ENCODE measurements around the gene XRCC2.

Gene XRCC2

DNA sequence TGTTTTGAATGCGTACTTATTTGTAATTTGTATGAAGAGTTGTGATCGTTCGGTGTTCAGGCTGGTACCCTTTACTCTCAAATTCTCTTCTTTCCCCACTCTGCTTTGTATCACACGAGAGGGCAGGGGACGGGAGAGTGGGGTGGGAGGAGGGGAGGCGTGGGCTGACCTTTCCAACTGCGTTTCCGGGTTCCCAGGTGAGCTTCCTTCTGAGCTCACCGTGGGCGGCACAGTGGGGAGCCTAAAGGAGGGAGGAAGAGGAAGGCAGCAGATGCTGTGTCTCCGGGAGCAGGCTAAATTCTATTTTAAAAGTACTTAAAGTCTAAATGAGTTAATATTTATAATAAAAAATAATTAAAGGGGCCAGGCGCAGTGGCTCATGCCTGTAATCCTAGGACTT, 7.4 kb upstream of the XRCC2 start:
- TF ChIP-seq NFIC (IDR thresholded peaks at IDR 0.05): no peak
- TF ChIP-seq EGR1 (IDR thresholded peaks at IDR 0.05): peak; percentile 67

DNA sequence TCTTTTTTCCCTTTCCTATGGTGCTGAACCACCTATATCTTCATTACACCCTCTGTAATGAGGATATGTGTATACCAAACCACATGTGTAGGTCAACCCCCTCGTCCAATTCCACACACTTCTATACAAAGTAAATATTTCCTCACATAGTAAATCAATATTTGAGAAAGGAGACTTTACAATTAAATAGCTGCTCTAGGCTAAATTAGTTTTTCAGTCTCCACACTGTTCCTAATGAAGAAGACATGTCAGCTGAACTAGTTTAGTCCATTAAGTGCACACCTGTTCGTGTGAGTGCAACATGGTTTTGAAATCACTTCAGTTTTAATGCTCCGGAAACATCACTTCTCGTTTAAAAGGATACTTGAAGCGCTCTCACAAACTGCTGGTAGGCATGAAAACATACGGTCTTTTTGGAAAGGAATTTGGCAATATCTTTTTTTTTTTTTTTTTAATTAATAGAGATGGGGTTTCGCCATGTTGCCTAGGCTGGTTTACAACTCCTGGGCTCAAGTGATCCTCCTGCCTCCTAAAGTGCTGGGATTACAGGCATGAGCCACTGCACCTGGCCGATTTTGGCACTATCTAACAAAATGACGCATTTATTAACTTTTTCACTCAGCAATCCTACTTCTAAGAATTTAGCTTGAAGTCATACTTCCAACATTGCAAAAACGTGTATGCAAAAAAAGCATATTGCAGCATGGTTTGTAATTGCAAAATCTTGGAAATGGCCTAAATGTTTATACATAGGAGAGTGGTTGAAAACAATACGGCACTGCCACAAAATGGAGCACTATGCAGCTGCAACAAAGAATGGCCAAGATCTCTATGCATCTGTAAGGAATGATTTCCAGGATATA, 2.1 kb upstream of the XRCC2 start:
- TF ChIP-seq CEBPB (IDR thresholded peaks at IDR 0.05) (no peak), NFIC (IDR thresholded peaks at IDR 0.05) (no peak), EP300 (IDR thresholded peaks at IDR 0.05; ENCODE audit: borderline replicate concordance) (no peak)
- TF ChIP-seq, protein P1, sequence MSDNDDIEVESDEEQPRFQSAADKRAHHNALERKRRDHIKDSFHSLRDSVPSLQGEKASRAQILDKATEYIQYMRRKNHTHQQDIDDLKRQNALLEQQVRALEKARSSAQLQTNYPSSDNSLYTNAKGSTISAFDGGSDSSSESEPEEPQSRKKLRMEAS (IDR thresholded peaks at IDR 0.05): no peak

DNA sequence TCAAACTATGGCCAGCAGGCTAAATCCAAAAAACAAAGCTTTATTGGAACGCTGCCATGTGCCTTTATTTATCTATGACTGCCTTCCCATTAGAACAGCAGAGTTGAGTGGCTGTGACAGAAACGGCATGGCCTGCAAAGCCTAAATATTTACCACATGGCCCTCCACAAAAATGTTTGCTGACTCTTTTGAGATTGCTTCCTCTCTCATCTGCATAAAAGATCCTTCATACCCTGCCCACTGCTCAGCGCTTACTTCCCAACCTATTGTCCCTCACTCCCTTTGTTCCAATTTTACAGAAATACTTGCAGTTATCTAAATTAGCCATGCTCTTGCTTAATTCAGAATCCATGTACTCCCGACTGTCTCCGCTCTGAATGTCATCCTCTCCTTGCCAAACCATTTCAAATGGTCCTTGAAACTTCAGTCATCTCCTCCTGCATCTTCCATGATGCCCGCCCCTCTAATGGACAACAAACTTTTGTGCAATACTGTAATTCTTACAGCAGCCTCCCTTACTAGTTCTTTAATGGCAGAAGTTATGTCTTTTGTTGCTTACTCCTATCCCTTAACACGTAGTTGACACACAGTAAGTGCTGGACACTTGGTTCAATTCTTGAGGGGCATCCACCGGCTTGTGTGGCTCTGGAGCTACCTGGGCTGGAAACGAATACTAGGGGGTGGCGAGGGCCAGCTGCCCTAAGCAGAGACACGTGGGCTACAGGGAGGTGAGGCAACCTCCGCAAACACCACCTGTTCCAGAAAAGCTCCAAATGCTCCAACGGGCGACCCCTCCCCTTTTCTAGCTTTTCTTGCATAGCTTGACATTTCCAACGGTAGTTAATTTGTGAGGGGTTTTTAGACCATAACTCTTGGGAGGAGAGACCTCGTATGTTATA, 832 bp downstream of the XRCC2 start:
- TF ChIP-seq CEBPB (IDR thresholded peaks at IDR 0.05) (0 out of 2 replicates have a peak, but pooled peaks have one; percentile 16), TCF12 (IDR thresholded peaks at IDR 0.05; ENCODE audit: low read depth) (no peak), FOXM1 (IDR thresholded peaks at IDR 0.05; ENCODE audit: borderline replicate concordance, low read depth) (no peak), NFIC (IDR thresholded peaks at IDR 0.05) (0 out of 2 replicates have a peak, but pooled peaks have one; percentile 3)
- TF ChIP-seq, protein P2, sequence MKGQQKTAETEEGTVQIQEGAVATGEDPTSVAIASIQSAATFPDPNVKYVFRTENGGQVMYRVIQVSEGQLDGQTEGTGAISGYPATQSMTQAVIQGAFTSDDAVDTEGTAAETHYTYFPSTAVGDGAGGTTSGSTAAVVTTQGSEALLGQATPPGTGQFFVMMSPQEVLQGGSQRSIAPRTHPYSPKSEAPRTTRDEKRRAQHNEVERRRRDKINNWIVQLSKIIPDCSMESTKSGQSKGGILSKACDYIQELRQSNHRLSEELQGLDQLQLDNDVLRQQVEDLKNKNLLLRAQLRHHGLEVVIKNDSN (IDR thresholded peaks at IDR 0.05): peak; percentile 54

DNA sequence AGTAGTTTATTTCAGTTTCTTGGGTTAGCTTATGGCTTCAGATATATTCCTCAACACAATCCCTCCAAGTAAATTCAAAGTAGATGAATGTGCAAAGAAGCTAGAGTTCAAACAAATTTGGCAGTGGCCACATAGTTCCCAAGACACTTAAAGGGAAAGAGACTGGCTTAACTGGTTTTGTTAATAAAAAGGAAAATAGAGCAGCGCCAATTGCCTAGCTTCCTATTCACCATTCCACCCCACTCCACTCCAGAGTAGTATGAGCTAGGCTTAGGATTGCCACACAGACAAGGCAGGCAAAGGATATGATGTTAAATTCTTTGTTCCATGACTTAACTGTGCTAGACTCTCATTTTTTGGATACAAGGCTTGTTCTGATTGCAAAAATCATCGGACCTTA, 2.0 kb downstream of the XRCC2 start:
- TF ChIP-seq CREB1 (IDR thresholded peaks at IDR 0.05; ENCODE audit: low read depth): no peak
- no peak for TF ChIP-seq FOXM1 (IDR thresholded peaks at IDR 0.05; ENCODE audit: borderline replicate concordance, low read depth)
- TF ChIP-seq, protein P2 (IDR thresholded peaks at IDR 0.05): no peak
- TF ChIP-seq, protein P3, sequence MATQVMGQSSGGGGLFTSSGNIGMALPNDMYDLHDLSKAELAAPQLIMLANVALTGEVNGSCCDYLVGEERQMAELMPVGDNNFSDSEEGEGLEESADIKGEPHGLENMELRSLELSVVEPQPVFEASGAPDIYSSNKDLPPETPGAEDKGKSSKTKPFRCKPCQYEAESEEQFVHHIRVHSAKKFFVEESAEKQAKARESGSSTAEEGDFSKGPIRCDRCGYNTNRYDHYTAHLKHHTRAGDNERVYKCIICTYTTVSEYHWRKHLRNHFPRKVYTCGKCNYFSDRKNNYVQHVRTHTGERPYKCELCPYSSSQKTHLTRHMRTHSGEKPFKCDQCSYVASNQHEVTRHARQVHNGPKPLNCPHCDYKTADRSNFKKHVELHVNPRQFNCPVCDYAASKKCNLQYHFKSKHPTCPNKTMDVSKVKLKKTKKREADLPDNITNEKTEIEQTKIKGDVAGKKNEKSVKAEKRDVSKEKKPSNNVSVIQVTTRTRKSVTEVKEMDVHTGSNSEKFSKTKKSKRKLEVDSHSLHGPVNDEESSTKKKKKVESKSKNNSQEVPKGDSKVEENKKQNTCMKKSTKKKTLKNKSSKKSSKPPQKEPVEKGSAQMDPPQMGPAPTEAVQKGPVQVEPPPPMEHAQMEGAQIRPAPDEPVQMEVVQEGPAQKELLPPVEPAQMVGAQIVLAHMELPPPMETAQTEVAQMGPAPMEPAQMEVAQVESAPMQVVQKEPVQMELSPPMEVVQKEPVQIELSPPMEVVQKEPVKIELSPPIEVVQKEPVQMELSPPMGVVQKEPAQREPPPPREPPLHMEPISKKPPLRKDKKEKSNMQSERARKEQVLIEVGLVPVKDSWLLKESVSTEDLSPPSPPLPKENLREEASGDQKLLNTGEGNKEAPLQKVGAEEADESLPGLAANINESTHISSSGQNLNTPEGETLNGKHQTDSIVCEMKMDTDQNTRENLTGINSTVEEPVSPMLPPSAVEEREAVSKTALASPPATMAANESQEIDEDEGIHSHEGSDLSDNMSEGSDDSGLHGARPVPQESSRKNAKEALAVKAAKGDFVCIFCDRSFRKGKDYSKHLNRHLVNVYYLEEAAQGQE (IDR thresholded peaks at IDR 0.05; ENCODE audit: low read depth): no peak
- no peak for TF ChIP-seq TAF1 (IDR thresholded peaks at IDR 0.05; ENCODE audit: low read depth)
- TF ChIP-seq, protein P1 (IDR thresholded peaks at IDR 0.05): no peak
- no peak for TF ChIP-seq YY1 (IDR thresholded peaks at IDR 0.05; ENCODE audit: low read depth)
- no peak for TF ChIP-seq CEBPB (IDR thresholded peaks at IDR 0.05)
- no peak for TF ChIP-seq ZBTB7A (IDR thresholded peaks at IDR 0.05; ENCODE audit: low read depth)
- no peak for TF ChIP-seq NFIC (IDR thresholded peaks at IDR 0.05)
- TF ChIP-seq EGR1 (IDR thresholded peaks at IDR 0.05): no peak
- no peak for TF ChIP-seq TCF12 (IDR thresholded peaks at IDR 0.05; ENCODE audit: low read depth)
- TF ChIP-seq RAD21 (IDR thresholded peaks at IDR 0.05; ENCODE audit: low read depth): no peak
- no peak for TF ChIP-seq TEAD4 (IDR thresholded peaks at IDR 0.05)
- no peak for TF ChIP-seq EP300 (IDR thresholded peaks at IDR 0.05; ENCODE audit: borderline replicate concordance)

DNA sequence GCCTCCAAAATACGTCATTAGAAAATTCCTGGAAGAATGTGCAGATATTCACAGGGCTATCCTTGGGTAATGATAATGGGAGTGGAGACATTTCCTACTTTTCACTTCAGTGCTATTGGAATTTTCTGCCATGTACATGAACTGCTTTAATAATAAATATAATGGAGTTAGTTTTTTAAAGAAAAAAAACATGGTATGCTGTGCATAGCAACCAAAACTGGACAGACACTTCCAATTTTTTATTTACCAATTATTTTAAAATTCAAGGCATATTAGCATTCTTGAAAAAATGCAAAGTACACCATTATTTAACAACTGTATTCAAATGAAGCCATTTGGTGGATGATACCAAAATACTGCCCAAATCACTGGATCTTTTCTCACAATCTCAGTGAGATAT, 3.3 kb downstream of the XRCC2 start:
- TF ChIP-seq, protein P1 (IDR thresholded peaks at IDR 0.05): no peak
- TF ChIP-seq FOXM1 (IDR thresholded peaks at IDR 0.05; ENCODE audit: borderline replicate concordance, low read depth): no peak
- TF ChIP-seq CREB1 (IDR thresholded peaks at IDR 0.05; ENCODE audit: low read depth): no peak
- no peak for TF ChIP-seq YY1 (IDR thresholded peaks at IDR 0.05; ENCODE audit: low read depth)
- TF ChIP-seq TEAD4 (IDR thresholded peaks at IDR 0.05): no peak
- no peak for TF ChIP-seq EP300 (IDR thresholded peaks at IDR 0.05; ENCODE audit: borderline replicate concordance)
- TF ChIP-seq TCF12 (IDR thresholded peaks at IDR 0.05; ENCODE audit: low read depth): no peak
- no peak for TF ChIP-seq TAF1 (IDR thresholded peaks at IDR 0.05; ENCODE audit: low read depth)
- TF ChIP-seq, protein P3 (IDR thresholded peaks at IDR 0.05; ENCODE audit: low read depth): no peak
- TF ChIP-seq, protein P2 (IDR thresholded peaks at IDR 0.05): no peak
- no peak for TF ChIP-seq NFIC (IDR thresholded peaks at IDR 0.05)
- TF ChIP-seq CEBPB (IDR thresholded peaks at IDR 0.05): no peak
- TF ChIP-seq EGR1 (IDR thresholded peaks at IDR 0.05): no peak

All from Ishikawa (cell line).